GM21576 (cell line): ENCODE measurements around the gene AGAP1.
"Not testable (repeated sequence)": the region's sequence is repeated elsewhere in the genome, so short reads cannot be mapped to it uniquely, and the experiment has no call there.

Experiments
- ATAC-seq: cut with Tn5 transposase; IDR thresholded peaks from one replicate; pipeline ENCODE4 v1.9.1; 2021; ENCODE audit warnings: mild to moderate bottlenecking, moderate library complexity; ENCODE audit not compliant: unreplicated experiment

The AGAP1 gene

GRCh38 chr2:235752846-235753245 is 259.0 kb downstream of the AGAP1 start:
- no peak for ATAC-seq

GRCh38 chr2:235754357-235755207 is 260.7 kb downstream of the AGAP1 start:
- no peak for ATAC-seq

GRCh38 chr2:235756491-235756890 is 262.6 kb downstream of the AGAP1 start:
- ATAC-seq, result no peak

- ATAC-seq, result no peak
These were observed 263.4 kb downstream of the AGAP1 start for GRCh38 chr2:235757212-235757611.

GRCh38 chr2:235757640-235758039 is 263.8 kb downstream of the AGAP1 start:
- no peak for ATAC-seq

GRCh38 chr2:235762832-235763598 is 269.2 kb downstream of the AGAP1 start:
- no peak for ATAC-seq

GRCh38 chr2:235763816-235764215 is 270.0 kb downstream of the AGAP1 start:
- ATAC-seq, result no peak

- ATAC-seq, result not testable (repeated sequence)
These were observed 270.6 kb downstream of the AGAP1 start for GRCh38 chr2:235764478-235764877.

GRCh38 chr2:235765181-235765820 is 271.5 kb downstream of the AGAP1 start:
- ATAC-seq, result no peak

GRCh38 chr2:235766278-235766677 is 272.4 kb downstream of the AGAP1 start:
- peak; percentile 75 for ATAC-seq

- ATAC-seq, result no peak
These were observed 274.8 kb downstream of the AGAP1 start for GRCh38 chr2:235768606-235769005.

- ATAC-seq, result no peak
These were observed 275.2 kb downstream of the AGAP1 start for GRCh38 chr2:235769046-235769445.

- no peak for ATAC-seq
These were observed 277.3 kb downstream of the AGAP1 start for GRCh38 chr2:235770909-235771820.

- no peak for ATAC-seq
These were observed 279.5 kb downstream of the AGAP1 start for GRCh38 chr2:235773188-235773928.

GRCh38 chr2:235774153-235774870 is 280.5 kb downstream of the AGAP1 start:
- ATAC-seq, result no peak

- ATAC-seq, result no peak
These were observed 282.7 kb downstream of the AGAP1 start for GRCh38 chr2:235776531-235776930.

- peak; percentile 62 for ATAC-seq
These were observed 285.6 kb downstream of the AGAP1 start for GRCh38 chr2:235779444-235779896.

GRCh38 chr2:235780401-235780800 is 286.6 kb downstream of the AGAP1 start:
- no peak for ATAC-seq

- no peak for ATAC-seq
These were observed 287.9 kb downstream of the AGAP1 start for GRCh38 chr2:235781775-235782174.
